ENCODE measurements around the gene PHLPP1. TPM values are rescaled to one million over a fixed set of nuclear protein-coding genes. Genes with fewer than 3 reads are reported as not detected.

Gene PHLPP1
- total RNA-seq, 2 donors from 2014 or later, result 12.1 to 13.7 TPM

DNA sequence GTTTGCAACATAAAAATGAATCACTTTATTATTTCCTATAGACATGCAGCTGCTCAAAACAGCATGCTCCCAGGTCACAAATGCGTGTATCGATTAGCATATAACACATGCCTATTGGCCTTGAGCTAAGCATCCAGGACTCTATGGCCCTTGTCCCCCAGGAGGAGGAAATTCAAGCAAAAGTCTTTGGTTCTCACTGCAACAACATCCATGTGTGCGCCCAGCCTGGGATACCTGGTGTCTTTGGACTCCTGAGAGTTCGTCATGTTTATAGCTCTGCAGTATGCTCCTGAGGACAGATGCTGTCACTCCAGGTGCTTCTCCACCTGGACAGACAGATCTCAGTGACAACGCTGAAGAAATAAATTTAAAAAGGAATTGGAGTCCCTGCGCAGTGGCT is 284.6 kb downstream of the PHLPP1 start:
- Mint-ChIP-seq H3K27ac (no peak overlapping the region), H3K4me3 (no peak overlapping the region), H3K9me3 (no peaks in the 10 kb centered on the region), H3K27me3 (peaks cover 17% of the 10 kb centered on the region), H3K4me1 (no peaks in the 10 kb centered on the region), H3K36me3 (ENCODE audit: low read depth) (no peaks in the 10 kb centered on the region)
- no peak for ATAC-seq (replicated peaks)

DNA sequence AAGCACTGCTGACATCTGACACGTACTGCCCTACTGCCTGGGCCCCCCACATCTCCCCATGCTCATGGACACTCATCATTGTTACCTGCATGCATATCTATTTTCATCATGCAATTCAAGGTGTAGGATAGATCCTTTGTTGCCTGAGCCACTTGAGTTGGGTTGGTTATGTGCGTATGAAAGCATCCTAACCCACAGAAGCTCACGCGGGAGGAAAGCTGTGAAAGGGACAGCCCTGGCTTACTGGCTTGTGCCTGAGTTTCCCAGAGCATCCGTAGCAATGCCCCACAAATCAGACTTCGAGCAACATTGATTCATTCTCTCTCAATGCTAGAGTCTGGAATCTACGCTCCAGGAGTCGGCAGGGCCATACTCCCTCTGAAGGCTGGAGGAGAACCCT is 285.5 kb downstream of the PHLPP1 start:
- Mint-ChIP-seq H3K27ac (no peak overlapping the region), H3K27me3 (peaks cover 14% of the 10 kb centered on the region), H3K36me3 (ENCODE audit: low read depth) (no peaks in the 10 kb centered on the region), H3K4me1 (no peaks in the 10 kb centered on the region), H3K4me3 (no peak overlapping the region), H3K9me3 (no peaks in the 10 kb centered on the region)
- ATAC-seq (replicated peaks), result no peak

DNA sequence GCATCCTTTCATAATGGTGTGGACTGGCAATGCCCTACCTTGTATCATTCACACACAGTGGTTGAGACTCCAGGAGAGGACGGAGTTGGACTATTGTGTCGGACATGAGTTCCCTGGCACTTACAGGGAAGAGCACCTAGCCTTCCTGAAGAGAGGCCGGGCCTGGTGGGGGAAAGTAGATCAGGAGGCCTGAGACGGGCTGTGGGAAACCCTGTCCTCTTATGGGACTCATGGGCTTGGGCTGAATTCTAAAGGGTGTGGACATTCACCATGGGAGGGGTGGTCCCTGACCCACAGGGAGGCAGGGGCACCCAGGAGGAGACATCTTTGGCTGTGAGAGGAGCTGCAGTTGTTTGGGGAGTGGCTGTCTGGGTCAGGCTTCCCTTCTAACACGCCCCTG is 286.5 kb downstream of the PHLPP1 start:
- Mint-ChIP-seq H3K36me3 (ENCODE audit: low read depth) (no peaks in the 10 kb centered on the region), H3K27me3 (peaks cover 11% of the 10 kb centered on the region), H3K9me3 (no peaks in the 10 kb centered on the region), H3K27ac (no peak overlapping the region), H3K4me1 (no peaks in the 10 kb centered on the region), H3K4me3 (no peak overlapping the region)
- ATAC-seq (replicated peaks), result no peak

DNA sequence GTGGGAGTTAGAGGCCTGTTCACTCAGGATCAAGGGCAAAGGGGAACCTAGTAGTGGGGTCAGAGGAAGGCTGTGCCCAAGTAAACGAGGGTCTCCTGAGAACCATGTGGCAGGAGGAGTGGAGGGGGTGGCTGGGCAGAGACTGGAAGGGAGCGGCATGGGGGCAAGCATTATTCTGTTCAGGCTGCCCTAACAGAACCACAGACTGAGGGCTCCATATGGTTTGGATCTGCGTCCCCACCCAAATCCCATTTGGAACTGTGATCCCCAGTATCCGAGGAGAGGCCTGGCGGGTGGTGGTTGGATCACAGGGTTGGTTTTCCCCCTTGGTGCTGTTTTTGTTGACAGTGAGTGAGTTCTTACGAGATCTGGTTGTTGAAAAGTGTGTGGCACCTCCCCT is 287.0 kb downstream of the PHLPP1 start:
- Mint-ChIP-seq H3K27ac (no peak overlapping the region), H3K4me1 (no peaks in the 10 kb centered on the region), H3K27me3 (peaks cover 11% of the 10 kb centered on the region), H3K4me3 (no peak overlapping the region), H3K36me3 (ENCODE audit: low read depth) (no peaks in the 10 kb centered on the region), H3K9me3 (no peaks in the 10 kb centered on the region)
- no peak for ATAC-seq (replicated peaks)

DNA sequence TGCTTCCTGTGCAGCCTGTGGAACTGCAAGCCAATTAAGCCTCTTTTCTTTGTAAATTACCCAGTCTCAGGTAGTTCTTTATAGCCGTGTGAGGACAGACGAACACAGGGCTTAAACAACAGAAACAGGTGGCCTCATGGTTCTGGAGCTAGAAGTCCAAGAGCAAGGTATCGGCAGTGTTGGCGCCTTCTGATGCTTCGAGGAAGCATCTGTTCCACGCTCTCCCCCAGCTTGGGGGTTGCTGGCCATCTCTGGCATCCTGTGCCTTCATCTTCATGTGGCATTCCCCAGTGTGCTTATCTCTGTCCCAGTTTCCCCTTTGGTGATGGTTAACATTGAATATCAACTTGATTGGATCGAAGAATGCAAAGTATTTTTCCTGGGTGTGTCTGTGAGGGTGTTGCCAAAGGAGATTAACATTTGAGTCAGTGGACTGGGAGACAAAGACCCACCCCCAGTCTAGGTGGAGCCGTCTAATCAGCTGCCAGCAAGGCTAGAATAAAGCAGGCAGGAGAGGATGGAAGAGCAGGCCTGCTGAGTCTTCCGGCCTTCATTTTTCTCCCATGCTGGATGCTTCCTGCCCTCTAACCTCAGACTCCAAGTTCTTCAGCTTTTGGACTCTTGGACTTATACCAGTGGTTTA is 287.6 kb downstream of the PHLPP1 start:
- no peak overlapping the region for H3K27ac Mint-ChIP-seq
- H3K9me3 Mint-ChIP-seq, result no peaks in the 10 kb centered on the region
- peaks cover 11% of the 10 kb centered on the region for H3K27me3 Mint-ChIP-seq
- no peak for ATAC-seq (replicated peaks)
- no peaks in the 10 kb centered on the region for H3K4me1 Mint-ChIP-seq
- no peaks in the 10 kb centered on the region for H3K36me3 Mint-ChIP-seq (ENCODE audit: low read depth)
- no peak overlapping the region for H3K4me3 Mint-ChIP-seq

DNA sequence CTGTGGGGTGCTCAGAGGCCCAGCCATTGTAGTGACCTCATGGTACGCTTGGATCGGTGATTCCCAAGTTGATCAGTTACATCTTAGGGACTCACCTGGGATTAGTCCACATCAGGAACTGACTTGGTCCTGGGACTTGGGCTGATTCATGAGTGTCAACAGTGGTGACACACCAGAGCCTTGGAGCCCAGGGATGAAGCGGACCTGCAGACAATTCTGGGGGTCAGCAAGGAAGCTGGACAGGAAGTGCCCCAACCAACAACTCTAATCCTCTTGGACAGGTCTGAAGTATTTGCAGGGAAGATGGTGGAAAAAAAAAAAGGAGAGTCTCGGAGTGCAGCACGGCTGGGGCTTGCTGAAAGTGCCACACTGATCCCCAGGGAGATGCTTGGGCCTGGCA is 288.6 kb downstream of the PHLPP1 start:
- H3K27me3 Mint-ChIP-seq, result peaks cover 4% of the 10 kb centered on the region
- no peaks in the 10 kb centered on the region for H3K4me1 Mint-ChIP-seq
- no peak overlapping the region for H3K4me3 Mint-ChIP-seq
- ATAC-seq (replicated peaks), result no peak
- H3K9me3 Mint-ChIP-seq, result no peaks in the 10 kb centered on the region
- H3K36me3 Mint-ChIP-seq (ENCODE audit: low read depth), result no peaks in the 10 kb centered on the region
- peak overlapping the region; percentile 32 for H3K27ac Mint-ChIP-seq

DNA sequence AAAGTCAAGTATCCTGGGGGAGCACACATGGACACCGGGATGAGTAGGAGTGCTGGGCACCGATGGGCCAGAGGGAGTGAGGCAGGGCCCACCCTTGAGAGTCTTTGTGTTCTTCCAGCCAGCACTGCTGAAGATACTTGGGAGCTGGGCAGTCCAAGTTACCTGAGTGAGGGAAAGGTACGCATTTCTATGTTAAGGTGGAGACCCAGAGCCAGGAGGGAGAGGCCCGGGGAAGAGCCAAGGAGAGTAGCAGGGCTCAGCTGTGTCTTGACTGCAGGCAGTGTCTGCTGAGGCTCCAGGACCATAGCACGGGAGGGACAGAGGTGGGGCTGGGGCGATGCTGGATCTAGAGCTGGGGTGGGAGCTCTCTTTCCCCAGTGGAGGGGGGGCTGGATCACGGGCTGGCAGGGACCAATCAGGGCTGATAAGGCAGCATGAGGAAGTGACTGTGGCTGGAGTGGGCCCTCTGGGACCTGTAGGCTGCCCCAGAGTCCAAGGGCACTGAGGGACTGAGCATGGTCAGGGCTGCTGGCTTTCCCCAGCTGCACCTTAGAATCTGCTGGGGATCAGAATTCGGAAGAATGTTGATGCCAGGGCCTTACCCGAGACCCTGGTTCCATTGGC is 289.2 kb downstream of the PHLPP1 start:
- no peaks in the 10 kb centered on the region for H3K4me1 Mint-ChIP-seq
- no peak overlapping the region for H3K4me3 Mint-ChIP-seq
- peaks cover 4% of the 10 kb centered on the region for H3K27me3 Mint-ChIP-seq
- H3K36me3 Mint-ChIP-seq (ENCODE audit: low read depth), result no peaks in the 10 kb centered on the region
- H3K9me3 Mint-ChIP-seq, result no peaks in the 10 kb centered on the region
- peak overlapping the region; percentile 32 for H3K27ac Mint-ChIP-seq
- no peak for ATAC-seq (replicated peaks)

DNA sequence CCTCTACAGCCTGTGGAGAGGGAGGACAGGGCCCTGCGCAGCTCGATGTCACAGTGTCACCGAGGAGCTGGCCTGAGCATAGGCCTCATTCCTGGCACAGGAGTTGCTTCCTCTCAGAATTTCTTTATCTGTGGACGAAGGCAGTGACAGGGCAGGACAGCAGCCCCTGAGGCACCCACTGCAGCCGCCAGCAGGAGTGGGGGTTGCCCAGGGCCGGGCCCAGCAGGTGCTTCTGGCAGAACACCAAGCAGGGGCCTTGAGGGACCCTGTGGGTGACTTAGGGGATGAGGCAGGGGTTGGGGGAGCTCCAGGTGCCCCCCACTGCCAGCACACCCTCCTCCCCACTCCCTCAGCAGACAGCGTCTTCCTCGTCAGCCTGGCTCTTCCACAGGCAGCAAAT is 290.0 kb downstream of the PHLPP1 start:
- H3K36me3 Mint-ChIP-seq (ENCODE audit: low read depth), result no peaks in the 10 kb centered on the region

DNA sequence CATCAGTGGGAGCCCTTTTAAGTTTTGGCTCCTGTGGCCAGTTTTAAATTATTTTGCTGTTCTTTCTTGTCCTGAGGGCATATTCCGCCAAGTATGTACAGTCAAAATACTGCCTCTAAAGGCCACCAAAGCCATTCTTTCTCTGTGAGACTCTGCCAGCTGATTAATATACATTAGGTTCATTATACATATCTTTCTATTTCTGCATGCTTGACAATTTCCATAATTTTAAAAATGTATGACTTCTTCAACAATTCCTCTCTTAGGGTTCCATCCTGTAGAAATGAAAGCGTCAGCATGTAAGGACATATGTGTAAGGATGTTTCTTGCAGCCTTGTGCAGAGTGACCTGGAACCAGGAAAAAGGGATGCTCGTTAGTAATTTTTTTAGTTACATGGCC is 291.9 kb downstream of the PHLPP1 start:
- Mint-ChIP-seq H3K9me3 (no peaks in the 10 kb centered on the region), H3K4me3 (no peak overlapping the region), H3K27ac (no peak overlapping the region), H3K27me3 (no peaks in the 10 kb centered on the region), H3K4me1 (no peaks in the 10 kb centered on the region), H3K36me3 (ENCODE audit: low read depth) (no peaks in the 10 kb centered on the region)
- no peak for ATAC-seq (replicated peaks)

More for the DNA sequence above, 290.0 kb downstream of the PHLPP1 start:
- no peak for ATAC-seq (replicated peaks)
- Mint-ChIP-seq H3K4me1 (no peaks in the 10 kb centered on the region), H3K4me3 (no peak overlapping the region), H3K27ac (no peak overlapping the region), H3K9me3 (no peaks in the 10 kb centered on the region), H3K27me3 (peaks cover 4% of the 10 kb centered on the region)

DNA sequence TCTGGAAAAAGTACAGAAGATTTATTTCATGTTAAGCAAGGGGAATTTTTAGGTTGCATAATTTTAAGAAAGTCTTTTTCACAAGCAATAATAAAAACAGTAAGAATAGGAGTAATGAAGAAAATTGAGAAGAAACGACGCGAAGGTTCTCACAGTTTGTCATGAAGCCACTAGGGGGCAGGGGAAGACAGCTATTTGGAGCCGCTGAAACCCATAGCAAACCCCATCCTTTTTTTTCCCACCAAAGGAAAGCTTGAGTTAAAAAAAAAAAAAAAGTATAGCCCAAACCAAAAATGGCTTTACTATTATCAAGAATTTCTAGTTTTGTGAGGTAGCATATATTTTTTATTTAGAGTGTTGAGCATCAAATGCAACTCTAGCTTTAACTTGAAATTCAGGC is 300.9 kb downstream of the PHLPP1 start:
- Mint-ChIP-seq H3K27ac (no peak overlapping the region), H3K4me1 (no peaks in the 10 kb centered on the region), H3K36me3 (ENCODE audit: low read depth) (no peaks in the 10 kb centered on the region), H3K27me3 (peaks cover 7% of the 10 kb centered on the region), H3K4me3 (no peak overlapping the region), H3K9me3 (peaks cover 5% of the 10 kb centered on the region)
- ATAC-seq (replicated peaks), result peak; percentile 61

DNA sequence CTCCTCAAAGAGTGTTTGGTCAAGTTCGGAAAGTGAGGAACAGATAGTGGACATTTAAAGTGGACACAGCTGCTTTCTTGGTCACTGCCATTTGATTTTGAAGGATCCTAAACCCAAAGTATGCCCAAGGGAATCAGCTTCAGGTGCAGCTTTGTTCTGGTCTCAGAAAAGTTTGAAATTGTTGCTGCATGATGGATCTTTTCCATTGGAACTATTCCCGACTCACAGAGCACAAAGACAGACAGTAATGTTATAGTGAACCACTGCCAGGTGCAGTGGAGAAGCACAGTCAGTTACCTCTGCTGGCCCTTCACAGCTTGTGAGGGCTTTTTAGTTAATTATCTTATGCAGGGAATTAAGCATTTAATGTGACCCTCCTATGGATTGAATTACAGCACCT is 301.7 kb downstream of the PHLPP1 start:
- no peaks in the 10 kb centered on the region for H3K4me1 Mint-ChIP-seq
- no peaks in the 10 kb centered on the region for H3K36me3 Mint-ChIP-seq (ENCODE audit: low read depth)
- H3K27ac Mint-ChIP-seq, result no peak overlapping the region
- ATAC-seq (replicated peaks), result no peak
- peaks cover 7% of the 10 kb centered on the region for H3K27me3 Mint-ChIP-seq
- peaks cover 5% of the 10 kb centered on the region for H3K9me3 Mint-ChIP-seq
- no peak overlapping the region for H3K4me3 Mint-ChIP-seq

DNA sequence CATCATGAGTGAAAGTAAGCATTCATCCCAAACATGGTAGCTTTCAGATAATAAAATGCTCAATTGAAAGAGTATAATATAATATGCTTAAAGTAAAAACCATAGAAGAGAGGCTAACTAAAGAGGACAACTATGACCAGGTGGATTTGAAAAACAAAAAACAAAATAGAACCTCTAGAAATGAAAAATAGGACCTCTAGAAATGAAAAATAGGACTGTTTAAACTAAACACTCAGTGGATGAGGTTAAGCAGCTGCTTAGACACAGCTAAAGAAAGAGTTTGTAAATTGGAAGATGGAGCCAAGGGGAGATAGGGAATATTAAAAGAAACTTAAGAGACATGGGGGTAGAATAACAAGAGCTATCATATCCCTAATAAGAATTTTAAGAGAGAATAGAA is 302.6 kb downstream of the PHLPP1 start:
- Mint-ChIP-seq H3K9me3 (peaks cover 5% of the 10 kb centered on the region), H3K4me1 (no peaks in the 10 kb centered on the region), H3K27me3 (peaks cover 7% of the 10 kb centered on the region), H3K27ac (no peak overlapping the region), H3K4me3 (no peak overlapping the region), H3K36me3 (ENCODE audit: low read depth) (no peaks in the 10 kb centered on the region)
- ATAC-seq (replicated peaks), result no peak

DNA sequence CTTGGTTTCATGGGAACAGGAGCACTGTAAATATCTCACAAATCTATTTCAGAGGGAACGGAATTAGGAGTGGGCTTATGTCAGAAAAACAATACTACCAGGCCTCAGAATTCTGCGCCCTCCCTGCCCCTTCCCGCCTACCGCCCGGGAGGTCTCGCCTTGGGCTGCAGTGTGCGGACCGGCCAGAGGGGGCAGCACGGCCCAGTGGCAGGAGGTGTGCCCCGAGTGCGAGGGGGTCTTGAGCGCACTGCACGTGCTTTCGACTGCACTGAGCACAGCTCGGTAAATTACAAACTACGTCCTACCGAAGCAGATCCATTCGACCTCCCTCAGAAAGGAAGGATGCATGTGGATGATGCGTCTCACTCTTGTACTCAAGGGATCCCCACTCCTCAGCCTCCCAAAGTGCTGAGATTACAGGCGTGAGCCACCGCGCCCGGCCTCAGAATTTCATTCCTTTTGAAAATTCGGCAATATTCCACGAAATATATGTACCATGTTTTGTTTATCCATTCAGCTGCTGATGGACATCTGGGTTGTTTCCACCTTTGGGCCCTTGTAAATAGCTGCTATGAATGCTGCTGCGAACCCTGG is 307.2 kb downstream of the PHLPP1 start:
- no peaks in the 10 kb centered on the region for H3K4me1 Mint-ChIP-seq
- H3K4me3 Mint-ChIP-seq, result no peak overlapping the region
- no peak for ATAC-seq (replicated peaks)
- H3K27ac Mint-ChIP-seq, result no peak overlapping the region
- no peaks in the 10 kb centered on the region for H3K27me3 Mint-ChIP-seq
- no peaks in the 10 kb centered on the region for H3K36me3 Mint-ChIP-seq (ENCODE audit: low read depth)
- peaks cover 5% of the 10 kb centered on the region for H3K9me3 Mint-ChIP-seq

DNA sequence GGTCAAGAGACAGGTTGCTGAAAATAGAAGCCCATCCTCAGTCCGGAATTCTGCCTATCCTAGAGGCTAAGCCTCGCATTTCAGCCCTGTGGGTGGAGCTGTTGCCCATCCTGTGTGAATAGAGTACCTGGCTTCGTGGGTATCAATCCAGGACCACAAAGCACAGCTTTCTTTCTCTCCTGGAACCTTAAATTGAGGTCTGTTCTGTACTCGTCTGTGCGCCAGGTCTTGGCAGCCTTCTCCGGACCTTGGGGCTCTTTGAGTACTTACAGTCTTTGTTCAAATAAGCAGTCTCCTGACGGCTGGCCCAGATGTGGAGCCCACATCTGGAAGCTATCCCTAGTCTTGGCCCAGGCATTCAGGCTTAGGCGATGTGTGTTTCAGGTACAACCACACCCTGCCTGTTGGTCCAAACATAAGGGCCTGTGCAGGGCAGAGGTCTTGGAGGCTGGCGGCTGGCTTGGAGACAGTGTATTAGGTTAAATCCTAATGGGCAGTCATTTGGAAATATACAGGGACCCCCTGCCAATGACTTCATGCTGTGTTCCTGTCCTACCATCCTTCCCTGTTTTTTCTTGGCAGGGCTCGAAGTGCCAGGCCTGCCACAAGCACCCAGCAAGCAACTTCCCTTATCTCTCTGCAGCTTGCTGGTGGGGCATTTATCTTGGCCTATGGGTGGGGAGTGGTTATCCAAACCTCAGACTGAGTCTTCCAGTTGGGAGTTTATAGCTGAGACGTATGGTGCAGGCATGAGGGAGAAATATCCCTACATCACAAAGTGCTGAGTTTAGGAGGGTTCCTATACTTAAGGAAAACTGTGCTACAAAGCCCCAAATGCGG is 310.1 kb downstream of the PHLPP1 start:
- Mint-ChIP-seq H3K9me3 (no peaks in the 10 kb centered on the region), H3K27me3 (peaks cover 5% of the 10 kb centered on the region), H3K4me1 (no peaks in the 10 kb centered on the region), H3K4me3 (no peak overlapping the region), H3K36me3 (ENCODE audit: low read depth) (no peaks in the 10 kb centered on the region), H3K27ac (no peak overlapping the region)
- ATAC-seq (replicated peaks), result peak; percentile 39

DNA sequence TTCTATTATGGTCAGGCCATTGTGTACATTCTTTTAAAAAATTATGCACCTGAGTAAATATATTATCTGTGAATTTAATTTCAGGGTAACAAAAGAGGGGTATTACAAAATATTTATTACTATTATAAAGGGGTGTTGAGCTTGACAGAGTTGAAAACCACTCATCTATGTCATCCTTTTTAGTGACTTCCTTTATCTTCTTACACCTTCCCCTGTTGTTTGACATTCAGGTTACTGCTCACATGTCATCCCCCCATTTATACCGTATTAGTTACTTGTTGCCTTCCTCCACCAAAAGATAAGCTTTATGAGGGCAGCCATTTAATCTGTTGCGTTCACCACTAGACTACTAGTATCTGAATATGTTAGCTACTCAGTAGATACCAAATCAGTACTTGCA is 313.0 kb downstream of the PHLPP1 start:
- H3K27ac Mint-ChIP-seq, result no peak overlapping the region
- H3K27me3 Mint-ChIP-seq, result peaks cover 10% of the 10 kb centered on the region
- H3K4me1 Mint-ChIP-seq, result peaks cover 4% of the 10 kb centered on the region
- H3K4me3 Mint-ChIP-seq, result no peak overlapping the region
- H3K36me3 Mint-ChIP-seq (ENCODE audit: low read depth), result no peaks in the 10 kb centered on the region
- peaks cover 4% of the 10 kb centered on the region for H3K9me3 Mint-ChIP-seq
- ATAC-seq (replicated peaks), result no peak

Data from activated T-helper 17 cell treated with anti-CD3 and anti-CD28 coated beads, Interleukin-2, amount 50 U/mL, for 72 hours (primary cell).